H1 (cell line): ENCODE measurements around the gene NR1H3. TPM values are rescaled to one million over a fixed set of nuclear protein-coding genes. Genes with fewer than 3 reads are reported as not detected.

Experiments used
- BRCA1 ChIP-seq: IDR thresholded peaks from 2 replicates; pipeline ENCODE4 v1.6.1; 2012; ENCODE audit warnings: low read depth, low read length, improper control_type of control experiment
- CBX8 ChIP-seq: fragments of 300-800, 300-1000 bp; sonication (generic); IDR thresholded peaks from 2 replicates; pipeline ENCODE4 v1.7.1; 2016; ENCODE audit warnings: low read depth, low read length, borderline replicate concordance
- CHD2 ChIP-seq: IDR thresholded peaks from 2 replicates; pipeline ENCODE4 v1.6.1; 2012; ENCODE audit warnings: low read length, improper control_type of control experiment
- E2F6 ChIP-seq: IDR thresholded peaks from 2 replicates; pipeline ENCODE4 v1.6.1; 2012; ENCODE audit warnings: inconsistent platforms
- EZH2 ChIP-seq: fragments of 200-600 bp; sonication (generic); IDR thresholded peaks from 2 replicates; pipeline ENCODE4 v1.7.1; 2012; ENCODE audit warnings: low read depth, mild to moderate bottlenecking, moderate library complexity, low read length, inconsistent platforms; ENCODE audit not compliant: severe bottlenecking
- FOSL1 ChIP-seq: IDR thresholded peaks from 2 replicates; pipeline ENCODE4 v1.6.1; 2011; ENCODE audit warnings: mild to moderate bottlenecking, low read depth, low read length, moderate library complexity; ENCODE audit not compliant: insufficient read depth
- GTF2F1 ChIP-seq: IDR thresholded peaks from 2 replicates; pipeline ENCODE4 v1.6.1; 2012; ENCODE audit warnings: low read depth, low read length, improper control_type of control experiment, borderline replicate concordance
- HDAC6 ChIP-seq: IDR thresholded peaks from one replicate; pipeline ENCODE4 v1.7.1; 2012; ENCODE audit warnings: low read depth, mild to moderate bottlenecking, inconsistent platforms, low read length, moderate library complexity
- JUN ChIP-seq: IDR thresholded peaks from 2 replicates; pipeline ENCODE4 v1.6.1; 2011; ENCODE audit warnings: low read depth, mild to moderate bottlenecking, improper control_type of control experiment, low read length
- MAFK ChIP-seq: IDR thresholded peaks from 2 replicates; pipeline ENCODE4 v1.6.1; 2012; ENCODE audit warnings: low read depth, mild to moderate bottlenecking, improper control_type of control experiment, low read length
- PHF8 ChIP-seq: fragments of 200-600 bp; sonication (generic); conservative IDR thresholded peaks from 2 replicates; pipeline ENCODE4 v1.7.1; 2012; ENCODE audit warnings: low read depth, mild to moderate bottlenecking, inconsistent platforms, low read length, moderate library complexity
- POLR2A ChIP-seq, 2 experiments: IDR thresholded peaks; 1 replicate in 1 of 2; 2 replicates in 1 of 2; pipeline ENCODE4 v1.6.1; 2011; ENCODE audit warnings: low read depth in 2 of 2, low read length in 2 of 2, mild to moderate bottlenecking in 2 of 2; ENCODE audit errors: control extremely low read depth in 1 of 2
- POU5F1 ChIP-seq: IDR thresholded peaks from 2 replicates; pipeline ENCODE4 v1.6.1; 2011; ENCODE audit warnings: low read depth, mild to moderate bottlenecking, low read length, moderate library complexity
- RFX5 ChIP-seq: IDR thresholded peaks from 2 replicates; pipeline ENCODE4 v1.6.1; 2011; ENCODE audit warnings: low read depth, low read length, improper control_type of control experiment, borderline replicate concordance
- SAP30 ChIP-seq: fragments of 300-600 bp; sonication (generic); IDR thresholded peaks from 2 replicates; pipeline ENCODE4 v1.7.1; 2012; ENCODE audit warnings: low read length, moderate library complexity, mild to moderate bottlenecking, inconsistent platforms; ENCODE audit not compliant: insufficient read depth, insufficient replicate concordance
- SIX5 ChIP-seq: IDR thresholded peaks from 2 replicates; pipeline ENCODE4 v1.6.1; 2011; ENCODE audit warnings: mild to moderate bottlenecking, low read depth, low read length
- SP2 ChIP-seq: IDR thresholded peaks from 2 replicates; pipeline ENCODE4 v1.6.1; 2012; ENCODE audit warnings: mild to moderate bottlenecking, low read length, inconsistent platforms
- SUZ12 ChIP-seq: fragments of 200-600 bp; sonication (generic); IDR thresholded peaks from 2 replicates; pipeline ENCODE4 v1.6.1; 2012; ENCODE audit warnings: mild to moderate bottlenecking, inconsistent platforms, low read length, moderate library complexity, mixed read lengths
- TCF12 ChIP-seq: IDR thresholded peaks from 2 replicates; pipeline ENCODE4 v1.6.1; 2011; ENCODE audit warnings: low read depth, mild to moderate bottlenecking, low read length
- ZNF274 ChIP-seq: IDR thresholded peaks from 2 replicates; pipeline ENCODE4 v1.7.0; 2012; ENCODE audit warnings: low read length, borderline replicate concordance; ENCODE audit errors: extremely low read depth
- polyA plus RNA-seq, 7 experiments: library from polyadenylated mRNA; depleted of rRNA in 3 of 7; stranded (reverse) in 5 of 7; unstranded in 2 of 7; fragments of >200 nt in 5 of 7; fragments of 200-250 nt in 2 of 7; gene quantifications; 1 replicate in 5 of 7; 2 replicates in 1 of 7; 4 replicates in 1 of 7; pipeline versions ENCODE4 v1.2.1 to v1.2.3, GENCODE V29; 2011 to 2013; ENCODE audit warnings: missing spikeins in 2 of 7, mixed read lengths in 2 of 7
- total RNA-seq: library from RNA; stranded (reverse); fragmentation: NEBNext Ultra II Directional; extraction: Animal tissue kit (Norgen Biotek cat#: 25700); gene quantifications from 2 replicates; pipeline ENCODE4 v1.2.1, GENCODE V29; 2021
- TF ChIP-seq, protein P1 (sequence below): IDR thresholded peaks from 2 replicates; pipeline ENCODE4 v1.6.1; 2011; ENCODE audit warnings: low read length, improper control_type of control experiment
- TF ChIP-seq, protein P2 (sequence below): IDR thresholded peaks from 2 replicates; pipeline ENCODE4 v1.6.1; 2012; ENCODE audit warnings: low read length, inconsistent platforms

NR1H3 gene
- total and polyA plus RNA-seq, 2 of the 8 experiments (the other 6 are each of a cell fraction or from before 2014, with no cell fraction given), result 19.9 to 42.1 TPM

GRCh38 chr11:47259232-47259977 is 1.6 kb downstream of the NR1H3 start (continued):
- TF ChIP-seq, protein P1, sequence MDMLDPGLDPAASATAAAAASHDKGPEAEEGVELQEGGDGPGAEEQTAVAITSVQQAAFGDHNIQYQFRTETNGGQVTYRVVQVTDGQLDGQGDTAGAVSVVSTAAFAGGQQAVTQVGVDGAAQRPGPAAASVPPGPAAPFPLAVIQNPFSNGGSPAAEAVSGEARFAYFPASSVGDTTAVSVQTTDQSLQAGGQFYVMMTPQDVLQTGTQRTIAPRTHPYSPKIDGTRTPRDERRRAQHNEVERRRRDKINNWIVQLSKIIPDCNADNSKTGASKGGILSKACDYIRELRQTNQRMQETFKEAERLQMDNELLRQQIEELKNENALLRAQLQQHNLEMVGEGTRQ, result no peak
- TF ChIP-seq SUZ12 (no peak), CHD2 (no peak), POLR2A (IDR thresholded peaks at IDR 0.05; ENCODE audit: control extremely low read depth in 1 of 2, low read depth in 2 of 2, low read length in 2 of 2) (no peak), ZNF274 (no peak), SP2 (no peak), FOSL1 (no peak), RFX5 (no peak), MAFK (no peak), PHF8 (no peak), BRCA1 (no peak), SAP30 (no peak), SIX5 (no peak), POU5F1 (no peak), JUN (no peak), GTF2F1 (no peak), E2F6 (no peak), EZH2 (no peak), HDAC6 (no peak), TCF12 (no peak), CBX8 (no peak)
- TF ChIP-seq, protein P2, sequence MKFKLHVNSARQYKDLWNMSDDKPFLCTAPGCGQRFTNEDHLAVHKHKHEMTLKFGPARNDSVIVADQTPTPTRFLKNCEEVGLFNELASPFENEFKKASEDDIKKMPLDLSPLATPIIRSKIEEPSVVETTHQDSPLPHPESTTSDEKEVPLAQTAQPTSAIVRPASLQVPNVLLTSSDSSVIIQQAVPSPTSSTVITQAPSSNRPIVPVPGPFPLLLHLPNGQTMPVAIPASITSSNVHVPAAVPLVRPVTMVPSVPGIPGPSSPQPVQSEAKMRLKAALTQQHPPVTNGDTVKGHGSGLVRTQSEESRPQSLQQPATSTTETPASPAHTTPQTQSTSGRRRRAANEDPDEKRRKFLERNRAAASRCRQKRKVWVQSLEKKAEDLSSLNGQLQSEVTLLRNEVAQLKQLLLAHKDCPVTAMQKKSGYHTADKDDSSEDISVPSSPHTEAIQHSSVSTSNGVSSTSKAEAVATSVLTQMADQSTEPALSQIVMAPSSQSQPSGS, result no peak
